ENCODE results near the gene PGAP2.
"Not testable (repeated sequence)": the region's sequence is repeated elsewhere in the genome, so short reads cannot be mapped to it uniquely, and the experiment has no call there.

Gene PGAP2

GRCh38 chr11:3859373-3859881 lies 51.1 kb downstream of the PGAP2 start:
- no peak for DNase-seq

GRCh38 chr11:3860375-3860774 lies 52.0 kb downstream of the PGAP2 start:
- DNase-seq = no peak

DNA sequence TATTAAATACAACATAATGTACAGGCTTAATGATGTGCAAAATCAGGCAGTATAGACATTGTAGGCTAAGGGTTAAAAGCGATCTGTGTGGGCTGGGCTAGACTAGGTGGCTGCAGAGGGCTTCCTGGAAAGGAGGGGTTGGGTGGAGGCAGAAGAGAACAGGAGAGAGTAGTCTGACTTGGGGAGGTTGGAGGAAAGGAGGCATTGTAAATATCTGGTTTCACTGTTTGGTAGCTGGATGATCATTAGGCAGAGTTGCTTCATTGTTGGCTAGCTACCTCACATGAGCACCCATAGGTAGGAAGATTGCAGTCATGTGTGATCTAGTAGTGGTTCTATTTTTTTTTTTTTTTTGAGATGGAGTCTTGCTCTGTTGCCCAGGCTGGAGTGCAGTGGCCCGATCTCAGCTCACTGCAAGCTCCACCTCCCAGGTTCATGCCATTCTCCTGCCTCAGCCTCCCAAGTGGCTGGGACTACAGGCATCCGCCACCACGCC lies 52.6 kb downstream of the PGAP2 start:
- DNase-seq = not testable (repeated sequence)

DNA sequence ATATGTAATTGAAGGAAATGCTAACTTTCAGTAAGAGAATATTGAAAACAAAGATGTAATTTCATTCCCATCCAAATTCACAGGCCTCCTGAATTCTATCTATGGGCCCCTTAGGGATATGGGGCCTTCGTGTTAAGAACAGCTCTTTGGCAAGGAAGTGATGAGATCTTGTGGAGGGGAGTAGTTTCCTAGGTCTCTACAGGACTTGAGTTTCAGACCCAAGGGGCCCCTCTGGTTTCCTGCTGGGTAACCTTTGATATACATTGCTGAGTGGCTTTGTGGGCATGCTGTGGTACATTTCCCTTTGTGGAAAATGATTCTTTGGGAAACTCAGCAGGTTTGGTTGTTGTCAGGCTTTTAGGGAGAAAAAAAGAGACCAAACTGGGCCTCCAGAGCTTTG lies 53.3 kb downstream of the PGAP2 start:
- no peak for DNase-seq

GRCh38 chr11:3865388-3866193 lies 57.2 kb downstream of the PGAP2 start:
- no peak for DNase-seq

DNA sequence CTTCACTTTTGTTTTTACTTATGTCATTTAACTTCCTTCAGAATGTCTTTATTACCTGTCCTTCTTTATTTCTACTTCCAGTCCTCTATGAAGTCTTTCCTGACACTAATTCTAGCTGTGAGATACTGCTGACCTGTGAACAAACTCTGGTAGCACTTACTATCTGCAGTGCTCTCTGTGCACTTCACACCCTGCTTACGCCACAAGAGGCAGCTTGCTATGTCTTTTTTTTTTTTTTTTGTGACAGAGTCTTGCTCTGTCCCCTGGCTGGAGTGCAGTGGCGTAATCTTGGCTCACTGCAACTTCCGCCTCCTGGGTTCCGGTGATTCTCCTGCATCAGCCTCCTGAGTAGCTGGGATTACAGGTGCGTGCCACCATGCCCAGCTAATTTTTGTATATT lies 57.8 kb downstream of the PGAP2 start:
- no peak for DNase-seq

DNA sequence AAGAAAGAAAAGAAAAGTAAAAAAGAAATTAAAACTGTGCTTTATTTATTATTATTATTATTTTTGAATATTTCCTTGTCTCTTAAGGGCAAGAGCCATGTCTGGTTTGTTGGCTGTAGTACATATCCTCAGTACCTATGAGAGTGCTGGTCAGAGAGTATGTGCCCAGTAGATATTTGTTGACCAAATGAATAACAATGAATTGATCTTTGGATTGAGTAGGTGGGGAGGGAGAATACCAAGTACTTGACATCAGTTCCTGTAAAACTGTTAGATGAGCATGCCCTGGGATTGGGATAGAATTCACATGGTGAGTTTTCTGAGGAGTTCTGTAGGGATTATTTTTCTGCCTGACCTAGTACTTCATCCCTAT lies 58.5 kb downstream of the PGAP2 start:
- no peak for DNase-seq

- no peak for DNase-seq
Observed at GRCh38 chr11:3867209-3868091, 59.1 kb downstream of the PGAP2 start.

DNA sequence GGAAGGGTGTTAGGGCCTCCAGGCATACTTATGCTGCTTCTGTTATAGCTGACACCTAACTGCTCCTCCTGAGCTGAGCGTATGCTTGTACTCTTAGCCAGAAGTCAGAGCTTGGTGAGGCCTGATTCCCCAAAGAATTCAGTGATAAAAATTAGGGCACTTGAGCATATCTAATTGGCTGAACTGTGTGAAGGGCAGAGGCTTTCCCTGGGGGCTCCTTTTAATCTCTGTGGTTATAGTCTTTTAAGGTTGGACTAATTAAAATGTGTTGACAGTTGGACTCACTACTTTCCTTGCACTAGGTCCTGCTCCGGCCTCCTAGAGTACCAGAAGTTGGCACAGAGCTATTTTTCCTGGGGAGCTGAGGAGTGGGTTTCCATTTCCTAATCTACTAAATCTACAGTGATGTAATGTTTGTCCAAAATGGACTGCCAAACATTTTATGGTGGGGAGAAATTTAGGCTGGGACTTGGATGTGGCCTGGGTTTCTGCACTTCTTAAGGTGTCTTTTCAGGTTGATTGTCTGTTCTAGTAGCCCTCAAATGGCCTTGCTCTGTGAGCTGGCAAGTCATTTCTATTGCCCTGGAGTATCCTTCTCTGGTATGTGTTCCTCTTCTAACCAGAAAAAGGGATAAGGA lies 65.5 kb downstream of the PGAP2 start:
- DNase-seq = no peak
